ENCODE data around the gene CAMK2A.

DNA sequence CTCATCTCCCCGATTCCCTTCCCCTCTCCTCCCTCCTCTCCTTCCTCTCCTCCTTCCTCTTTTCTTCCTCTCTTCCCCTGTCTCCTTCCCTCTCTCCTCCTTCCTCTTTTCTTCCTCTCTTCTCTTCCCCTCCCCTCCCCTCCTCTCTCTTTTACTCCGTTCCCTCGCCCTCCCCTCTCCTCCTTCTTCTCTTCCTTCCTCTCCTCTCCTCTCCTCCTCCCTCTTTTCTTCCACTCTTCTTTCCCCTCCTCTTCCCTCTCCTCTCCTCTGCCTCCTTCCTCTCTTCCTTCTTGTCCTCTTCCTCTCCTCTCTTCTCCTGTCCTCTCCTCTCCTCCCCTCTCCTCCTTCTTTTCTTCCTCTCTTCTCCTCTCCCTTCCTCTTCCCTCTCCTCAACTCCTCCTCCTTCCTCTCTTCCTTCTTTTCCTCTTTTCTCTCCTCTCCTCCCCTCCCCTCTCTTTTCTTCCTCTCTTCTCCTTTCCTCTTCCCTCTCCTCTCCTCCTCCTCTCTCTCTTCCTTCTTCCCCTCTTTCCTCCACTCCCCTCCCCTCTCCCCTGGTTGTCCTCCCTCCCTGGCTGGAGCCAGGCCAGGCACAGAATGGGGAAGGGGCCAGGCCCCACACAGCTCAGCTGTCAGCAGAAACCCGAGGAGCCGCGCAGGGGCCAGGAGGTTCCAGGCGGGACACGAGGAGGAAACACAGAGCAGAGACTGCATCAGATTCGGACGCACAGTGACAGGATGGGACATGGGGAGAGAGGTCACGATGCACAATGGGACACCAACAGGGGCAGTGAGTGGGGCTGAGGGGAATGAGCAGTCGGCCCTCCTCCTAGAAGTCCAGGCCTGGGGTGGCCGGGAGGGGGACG lies 48.0 kb downstream of the CAMK2A start:
- TF ChIP-seq EZH2 (IDR thresholded peaks at IDR 0.05; ENCODE audit: insufficient read depth, poor library complexity, severe bottlenecking) (no peak), EZH2phosphoT487 (IDR thresholded peaks at IDR 0.05; ENCODE audit: insufficient read depth, low read depth) (no peak)
